Measurements from ENCODE around the gene HSD17B3. TPM values are rescaled to one million over a fixed set of nuclear protein-coding genes. Genes with fewer than 3 reads are reported as not detected.
"Not testable (repeated sequence)": the region's sequence is repeated elsewhere in the genome, so short reads cannot be mapped to it uniquely, and the experiment has no call there.

The HSD17B3 gene
- total RNA-seq, 2 donors from 2014 or later: 1.1 to 1.2 TPM

DNA sequence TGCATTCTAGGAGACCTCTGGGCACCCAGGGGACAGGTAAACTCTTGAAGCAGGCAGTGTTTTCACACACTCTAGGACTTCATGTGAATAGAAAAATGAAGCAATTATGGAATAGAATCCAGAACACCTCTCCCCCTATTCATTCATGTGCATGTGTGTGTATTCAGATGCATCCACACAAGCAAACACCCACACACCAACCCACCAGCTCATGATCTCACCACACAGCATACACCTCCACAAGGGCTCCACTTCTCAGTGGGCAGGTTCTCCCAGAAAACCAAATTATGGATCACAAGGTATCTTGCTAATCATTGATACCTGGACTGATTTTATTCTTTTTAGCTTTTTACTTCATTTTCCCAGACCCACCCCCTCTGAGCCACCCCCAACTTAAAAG is 21.2 kb upstream of the HSD17B3 start:
- Mint-ChIP-seq H3K36me3 (ENCODE audit: low read depth) (no peaks in the 10 kb centered on the region), H3K4me1 (no peaks in the 10 kb centered on the region), H3K4me3 (no peak overlapping the region), H3K27ac (no peak overlapping the region), H3K27me3 (no peaks in the 10 kb centered on the region)
- DNase-seq (no peak), ATAC-seq (no peak)
- no peaks in the 10 kb centered on the region for H3K9me3 ChIP-seq (ENCODE audit: control insufficient read depth, low read length, poor library complexity, severe bottlenecking)

DNA sequence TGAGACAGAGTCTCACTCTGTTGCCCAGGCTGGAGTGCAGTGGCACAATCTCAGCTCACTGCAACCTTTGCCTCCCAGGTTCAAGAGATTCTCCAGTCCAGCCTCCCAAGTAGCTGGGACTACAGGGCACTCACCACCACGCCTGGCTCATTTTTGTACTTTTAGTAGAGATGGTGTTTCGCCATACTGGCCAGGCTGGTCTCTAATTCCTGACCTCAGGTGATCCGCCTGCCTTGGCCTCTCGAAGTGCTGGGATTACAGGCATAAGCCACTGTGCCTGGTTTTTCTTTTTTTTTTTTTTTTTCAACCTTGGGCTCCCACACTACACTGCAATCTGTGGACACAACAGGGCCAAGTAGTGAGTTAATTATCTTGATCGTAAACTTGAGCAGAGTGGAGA is 20.8 kb upstream of the HSD17B3 start:
- not testable (repeated sequence) for H3K4me1 Mint-ChIP-seq; H3K27me3 Mint-ChIP-seq; H3K36me3 Mint-ChIP-seq (ENCODE audit: low read depth); H3K9me3 ChIP-seq (ENCODE audit: control insufficient read depth, low read length, poor library complexity, severe bottlenecking); ATAC-seq; H3K4me3 Mint-ChIP-seq; H3K27ac Mint-ChIP-seq; DNase-seq

- H3K4me1 Mint-ChIP-seq; H3K36me3 Mint-ChIP-seq (ENCODE audit: low read depth); DNase-seq; ATAC-seq; H3K4me3 Mint-ChIP-seq; H3K27me3 Mint-ChIP-seq; H3K9me3 ChIP-seq (ENCODE audit: control insufficient read depth, low read length, poor library complexity, severe bottlenecking): not testable (repeated sequence)
- peak overlapping the region; percentile 43 for H3K27ac Mint-ChIP-seq
Measured at GRCh38 chr9:96322210-96322609, 20.2 kb upstream of the HSD17B3 start.

- peak overlapping the region; percentile 43 for H3K27ac Mint-ChIP-seq
- no peaks in the 10 kb centered on the region for H3K9me3 ChIP-seq (ENCODE audit: control insufficient read depth, low read length, poor library complexity, severe bottlenecking)
- H3K4me1 Mint-ChIP-seq: peaks cover 2% of the 10 kb centered on the region
- no peak overlapping the region for H3K4me3 Mint-ChIP-seq
- DNase-seq (no peak), ATAC-seq (no peak)
- H3K36me3 Mint-ChIP-seq (ENCODE audit: low read depth): no peaks in the 10 kb centered on the region
- no peaks in the 10 kb centered on the region for H3K27me3 Mint-ChIP-seq
Measured at GRCh38 chr9:96321515-96321914, 19.5 kb upstream of the HSD17B3 start.

DNA sequence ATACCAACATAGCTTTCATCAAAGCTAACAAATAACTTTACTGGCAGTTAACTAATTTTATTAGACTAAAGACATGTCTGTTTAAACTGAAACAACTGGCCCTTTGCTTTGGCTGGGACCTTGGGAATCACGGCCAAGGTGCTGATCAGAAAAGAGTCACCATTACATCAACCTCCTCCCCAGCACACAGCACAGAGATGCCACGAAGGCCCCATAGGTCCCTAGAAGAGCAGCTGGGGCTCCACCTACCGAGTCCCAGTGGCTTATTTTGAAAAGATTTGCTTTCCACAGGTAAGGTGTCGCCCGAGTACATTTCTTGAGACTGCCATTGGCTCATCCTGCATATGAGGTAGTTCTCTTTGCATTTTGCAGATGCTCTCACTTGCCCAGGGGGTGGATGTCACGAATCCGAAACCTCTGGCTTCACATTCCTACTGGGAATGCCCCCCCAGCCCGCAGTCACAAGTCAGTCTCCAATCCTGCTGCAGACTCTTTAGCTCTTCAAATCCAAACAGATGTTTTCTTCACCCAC is 18.8 kb upstream of the HSD17B3 start:
- Mint-ChIP-seq H3K27me3 (no peaks in the 10 kb centered on the region), H3K36me3 (ENCODE audit: low read depth) (no peaks in the 10 kb centered on the region), H3K27ac (no peak overlapping the region), H3K4me3 (no peak overlapping the region), H3K4me1 (peaks cover 2% of the 10 kb centered on the region)
- no peaks in the 10 kb centered on the region for H3K9me3 ChIP-seq (ENCODE audit: control insufficient read depth, low read length, poor library complexity, severe bottlenecking)
- DNase-seq (no peak), ATAC-seq (no peak)

DNA sequence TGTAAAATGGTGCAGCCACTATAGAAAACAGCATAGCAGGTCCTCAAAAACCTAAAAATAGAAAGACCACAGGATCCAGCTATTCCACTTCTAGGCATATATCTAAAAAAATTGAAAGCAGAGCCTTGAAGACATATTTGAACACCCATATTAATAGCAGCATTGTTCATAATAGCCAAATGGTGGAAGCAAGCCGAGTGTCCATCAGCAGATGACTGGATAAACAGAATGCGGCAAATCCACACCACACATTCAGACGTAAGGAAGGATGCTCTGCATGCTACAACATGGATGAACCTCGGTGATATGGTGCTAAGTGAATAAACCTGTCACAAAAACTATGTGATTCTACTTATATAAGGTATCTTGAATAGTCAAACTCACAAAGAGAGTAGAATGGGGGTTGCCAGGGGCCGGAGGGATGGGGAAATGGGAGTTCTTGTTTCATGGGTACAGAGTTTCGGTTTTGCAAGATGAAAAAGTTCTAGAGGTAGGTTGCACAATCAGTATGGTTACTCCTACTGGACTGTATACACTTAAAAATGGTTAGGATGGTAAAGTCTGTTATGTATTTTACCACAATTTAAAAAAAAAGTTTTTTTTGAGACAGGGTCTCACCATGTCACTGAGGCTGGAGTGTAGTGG is 17.1 kb upstream of the HSD17B3 start:
- no peaks in the 10 kb centered on the region for H3K9me3 ChIP-seq (ENCODE audit: control insufficient read depth, low read length, poor library complexity, severe bottlenecking)
- DNase-seq (no peak), ATAC-seq (no peak)
- Mint-ChIP-seq H3K4me1 (peaks cover 2% of the 10 kb centered on the region), H3K4me3 (no peak overlapping the region), H3K27me3 (no peaks in the 10 kb centered on the region), H3K27ac (no peak overlapping the region), H3K36me3 (ENCODE audit: low read depth) (peaks cover 3% of the 10 kb centered on the region)

- ATAC-seq (peak; percentile 57), DNase-seq (peak in 2 of 3 donors; percentile 19 to 23)
- Mint-ChIP-seq H3K36me3 (ENCODE audit: low read depth) (peaks cover 4% of the 10 kb centered on the region), H3K27me3 (no peaks in the 10 kb centered on the region), H3K4me1 (peaks cover 2% of the 10 kb centered on the region), H3K4me3 (no peak overlapping the region), H3K27ac (no peak overlapping the region)
- no peaks in the 10 kb centered on the region for H3K9me3 ChIP-seq (ENCODE audit: control insufficient read depth, low read length, poor library complexity, severe bottlenecking)
Measured at GRCh38 chr9:96317335-96317980, 15.5 kb upstream of the HSD17B3 start.

DNA sequence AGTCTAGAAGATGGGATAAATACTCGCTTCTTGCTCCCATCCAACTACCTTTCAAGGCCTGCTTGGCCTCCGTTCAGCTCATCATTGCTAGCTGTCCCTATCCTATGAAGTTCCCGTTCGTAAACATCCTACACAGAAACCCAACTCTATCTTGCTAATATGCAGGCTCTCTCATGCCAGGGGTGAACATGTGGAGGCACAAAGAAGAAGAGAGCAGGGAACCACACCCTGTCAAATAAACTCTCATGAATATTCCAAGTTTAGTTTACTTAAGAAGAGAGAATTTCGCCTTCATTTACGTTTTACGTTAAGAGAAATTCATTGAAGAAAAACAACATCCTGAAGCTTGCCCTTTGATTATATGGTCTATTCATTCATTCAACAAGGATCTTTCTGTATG is 7.9 kb upstream of the HSD17B3 start:
- Mint-ChIP-seq H3K36me3 (ENCODE audit: low read depth) (peaks cover 4% of the 10 kb centered on the region), H3K27me3 (no peaks in the 10 kb centered on the region), H3K4me1 (no peaks in the 10 kb centered on the region), H3K27ac (no peak overlapping the region), H3K4me3 (no peak overlapping the region)
- DNase-seq: no peak
- ATAC-seq: no peak
- no peaks in the 10 kb centered on the region for H3K9me3 ChIP-seq (ENCODE audit: control insufficient read depth, low read length, poor library complexity, severe bottlenecking)

DNA sequence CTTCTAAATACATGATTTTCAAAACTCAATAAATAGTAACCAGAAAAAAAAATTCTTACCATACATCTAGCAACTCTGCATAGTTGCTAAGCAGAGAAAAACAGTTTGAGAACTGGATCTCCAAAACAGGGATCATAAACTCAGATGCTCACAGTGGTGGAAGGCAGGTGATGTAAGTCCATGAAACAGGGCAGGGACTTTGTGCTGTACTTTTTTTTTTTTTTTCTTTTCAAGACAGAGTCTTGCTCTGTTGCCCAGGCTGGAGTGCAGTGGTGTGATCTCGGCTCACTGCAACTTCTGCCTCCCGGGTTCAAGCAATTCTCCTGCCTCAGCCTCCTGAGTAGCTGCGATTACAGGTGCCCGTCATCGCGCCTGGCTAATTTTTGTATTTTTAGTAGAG is 5.0 kb upstream of the HSD17B3 start:
- DNase-seq; H3K27ac Mint-ChIP-seq; ATAC-seq; H3K36me3 Mint-ChIP-seq (ENCODE audit: low read depth); H3K4me1 Mint-ChIP-seq; H3K9me3 ChIP-seq (ENCODE audit: control insufficient read depth, low read length, poor library complexity, severe bottlenecking); H3K4me3 Mint-ChIP-seq; H3K27me3 Mint-ChIP-seq: not testable (repeated sequence)

DNA sequence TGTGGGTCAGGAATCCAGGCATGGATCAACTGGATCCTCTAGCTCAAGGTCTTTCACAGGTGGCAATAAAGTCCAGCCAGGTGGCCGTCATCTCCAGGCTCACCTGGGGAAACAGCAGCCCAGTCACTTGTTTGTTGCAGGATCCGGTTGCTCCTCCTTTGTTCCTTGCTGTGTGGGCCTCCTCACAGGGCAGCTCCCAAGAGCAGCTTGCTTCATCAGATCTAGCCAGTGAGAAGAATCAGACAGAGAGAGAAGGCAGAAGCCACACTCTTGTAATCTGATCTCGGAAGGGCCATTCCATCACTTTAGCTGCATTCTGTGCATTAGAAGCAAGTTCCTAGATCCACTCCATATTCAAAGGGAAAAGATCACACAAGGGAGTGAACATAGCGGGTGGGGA is 3.2 kb upstream of the HSD17B3 start:
- no peaks in the 10 kb centered on the region for H3K9me3 ChIP-seq (ENCODE audit: control insufficient read depth, low read length, poor library complexity, severe bottlenecking)
- Mint-ChIP-seq H3K27me3 (no peaks in the 10 kb centered on the region), H3K27ac (no peak overlapping the region), H3K4me3 (no peak overlapping the region), H3K36me3 (ENCODE audit: low read depth) (peaks cover 2% of the 10 kb centered on the region), H3K4me1 (no peaks in the 10 kb centered on the region)
- DNase-seq (no peak), ATAC-seq (no peak)

- Mint-ChIP-seq H3K27me3 (no peaks in the 10 kb centered on the region), H3K4me3 (no peak overlapping the region), H3K27ac (no peak overlapping the region)
Measured at GRCh38 chr9:96304230-96304629, 2.3 kb upstream of the HSD17B3 start.

DNA sequence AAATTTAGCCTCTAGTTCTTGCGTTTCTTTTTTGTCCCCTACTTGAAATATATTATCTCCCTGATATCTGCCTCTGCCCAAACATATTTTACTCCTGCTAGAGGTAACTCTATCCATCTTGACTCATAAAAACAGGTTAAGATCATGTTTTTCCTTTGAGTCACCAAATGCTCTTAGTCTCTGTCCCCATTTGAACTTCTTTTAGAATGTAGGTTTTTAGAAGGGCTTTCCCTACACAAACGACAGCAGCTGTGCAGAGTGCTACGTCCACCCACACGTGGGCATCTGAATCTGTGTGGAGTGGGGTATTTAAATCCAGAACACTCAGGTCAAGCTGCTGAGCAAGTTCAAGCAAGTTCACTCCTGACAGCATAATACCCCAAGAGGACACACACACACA is 2.2 kb downstream of the HSD17B3 start:
- DNase-seq (no peak), ATAC-seq (no peak)
- Mint-ChIP-seq H3K27ac (no peak overlapping the region), H3K36me3 (ENCODE audit: low read depth) (peaks cover 2% of the 10 kb centered on the region), H3K4me1 (no peaks in the 10 kb centered on the region), H3K27me3 (no peaks in the 10 kb centered on the region), H3K4me3 (no peak overlapping the region)
- no peaks in the 10 kb centered on the region for H3K9me3 ChIP-seq (ENCODE audit: control insufficient read depth, low read length, poor library complexity, severe bottlenecking)

More at GRCh38 chr9:96304230-96304629, 2.3 kb upstream of the HSD17B3 start:
- ATAC-seq: no peak
- H3K36me3 Mint-ChIP-seq (ENCODE audit: low read depth): peaks cover 2% of the 10 kb centered on the region
- H3K9me3 ChIP-seq (ENCODE audit: control insufficient read depth, low read length, poor library complexity, severe bottlenecking): no peaks in the 10 kb centered on the region
- no peaks in the 10 kb centered on the region for H3K4me1 Mint-ChIP-seq
- DNase-seq: no peak

- H3K9me3 ChIP-seq (ENCODE audit: control insufficient read depth, low read length, poor library complexity, severe bottlenecking): no peaks in the 10 kb centered on the region
- DNase-seq (no peak), ATAC-seq (no peak)
- Mint-ChIP-seq H3K36me3 (ENCODE audit: low read depth) (peaks cover 2% of the 10 kb centered on the region), H3K27me3 (no peaks in the 10 kb centered on the region), H3K27ac (no peak overlapping the region), H3K4me3 (no peak overlapping the region), H3K4me1 (no peaks in the 10 kb centered on the region)
Measured at GRCh38 chr9:96294159-96294545, 7.8 kb downstream of the HSD17B3 start.
